Parathyroid adenoma (tissue), 2 donors: ENCODE results near the gene DICER1.

Source experiments
- H2AFZ ChIP-seq: fragments of 300-600 bp; sonication (generic); one replicate; pipeline ENCODE4 v1.7.0; 2017; ENCODE audit warnings: antibody characterized with exemption, mild to moderate bottlenecking
- H3K27ac ChIP-seq: fragments of 300-600 bp; sonication (generic); one replicate; pipeline ENCODE4 v1.7.0; 2017
- H3K27me3 ChIP-seq: fragments of 300-600 bp; sonication (generic); one replicate; pipeline ENCODE4 v1.7.0; 2017; ENCODE audit warnings: low read length; ENCODE audit not compliant: control insufficient read depth, insufficient read depth
- H3K36me3 ChIP-seq: fragments of 300-600 bp; sonication (generic); one replicate; pipeline ENCODE4 v1.7.0; 2017; ENCODE audit warnings: low read length; ENCODE audit not compliant: control insufficient read depth, insufficient read depth
- H3K4me1 ChIP-seq: fragments of 300-600 bp; sonication (generic); one replicate; pipeline ENCODE4 v1.7.0; 2017; ENCODE audit warnings: control low read depth
- H3K4me2 ChIP-seq: fragments of 300-600 bp; sonication (generic); one replicate; pipeline ENCODE4 v1.7.0; 2017; ENCODE audit warnings: low read length
- H3K4me3 ChIP-seq: fragments of 300-600 bp; sonication (generic); one replicate; pipeline ENCODE4 v1.7.0; 2017; ENCODE audit warnings: low read depth, low read length
- H3K79me2 ChIP-seq: fragments of 300-600 bp; sonication (generic); one replicate; pipeline ENCODE4 v1.7.0; 2017; ENCODE audit warnings: control low read depth
- H3K9ac ChIP-seq: fragments of 300-600 bp; sonication (generic); one replicate; pipeline ENCODE4 v1.7.0; 2017; ENCODE audit warnings: mild to moderate bottlenecking
- H3K9me3 ChIP-seq: fragments of 300-600 bp; sonication (generic); one replicate; pipeline ENCODE4 v1.7.0; 2017; ENCODE audit warnings: low read length; ENCODE audit not compliant: control insufficient read depth
- TF ChIP-seq, protein P1 (sequence below): fragments of 300-600 bp; sonication (generic); IDR thresholded peaks from one replicate; pipeline ENCODE4 v1.7.0; 2017; ENCODE audit warnings: antibody characterized with exemption, mild to moderate bottlenecking
- donor health status: primary hyperparathyroidism.

DICER1 gene

DNA sequence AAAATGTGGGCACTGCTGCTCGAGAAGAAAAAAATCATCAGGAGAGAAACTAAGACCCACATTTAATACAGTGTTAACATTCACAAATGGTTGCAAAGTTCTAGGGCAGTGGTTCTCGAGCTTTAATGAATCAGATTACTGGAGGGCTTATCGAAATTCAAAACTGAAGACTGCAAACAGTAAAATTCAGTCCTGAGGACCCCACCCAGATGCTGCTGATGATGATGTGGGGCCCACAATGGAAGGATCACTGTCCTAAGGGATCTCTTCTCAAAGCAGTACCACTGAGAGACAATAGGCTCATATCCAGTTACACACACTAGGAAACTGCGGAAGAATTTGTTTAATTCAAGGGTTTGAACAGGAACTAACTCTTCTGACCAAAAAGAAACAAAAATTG is 31.4 kb downstream of the DICER1 start:
- Histone ChIP-seq H3K27ac (no peak overlapping the region), H2AFZ (no peak overlapping the region), H3K9ac (no peak overlapping the region), H3K4me3 (no peak overlapping the region), H3K36me3 (no peaks in the 10 kb centered on the region), H3K4me1 (peaks cover 7% of the 10 kb centered on the region), H3K79me2 (no peaks in the 10 kb centered on the region), H3K4me2 (no peak overlapping the region), H3K27me3 (no peaks in the 10 kb centered on the region), H3K9me3 (no peaks in the 10 kb centered on the region)
- TF ChIP-seq, protein P1, sequence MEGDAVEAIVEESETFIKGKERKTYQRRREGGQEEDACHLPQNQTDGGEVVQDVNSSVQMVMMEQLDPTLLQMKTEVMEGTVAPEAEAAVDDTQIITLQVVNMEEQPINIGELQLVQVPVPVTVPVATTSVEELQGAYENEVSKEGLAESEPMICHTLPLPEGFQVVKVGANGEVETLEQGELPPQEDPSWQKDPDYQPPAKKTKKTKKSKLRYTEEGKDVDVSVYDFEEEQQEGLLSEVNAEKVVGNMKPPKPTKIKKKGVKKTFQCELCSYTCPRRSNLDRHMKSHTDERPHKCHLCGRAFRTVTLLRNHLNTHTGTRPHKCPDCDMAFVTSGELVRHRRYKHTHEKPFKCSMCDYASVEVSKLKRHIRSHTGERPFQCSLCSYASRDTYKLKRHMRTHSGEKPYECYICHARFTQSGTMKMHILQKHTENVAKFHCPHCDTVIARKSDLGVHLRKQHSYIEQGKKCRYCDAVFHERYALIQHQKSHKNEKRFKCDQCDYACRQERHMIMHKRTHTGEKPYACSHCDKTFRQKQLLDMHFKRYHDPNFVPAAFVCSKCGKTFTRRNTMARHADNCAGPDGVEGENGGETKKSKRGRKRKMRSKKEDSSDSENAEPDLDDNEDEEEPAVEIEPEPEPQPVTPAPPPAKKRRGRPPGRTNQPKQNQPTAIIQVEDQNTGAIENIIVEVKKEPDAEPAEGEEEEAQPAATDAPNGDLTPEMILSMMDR: no peak

DNA sequence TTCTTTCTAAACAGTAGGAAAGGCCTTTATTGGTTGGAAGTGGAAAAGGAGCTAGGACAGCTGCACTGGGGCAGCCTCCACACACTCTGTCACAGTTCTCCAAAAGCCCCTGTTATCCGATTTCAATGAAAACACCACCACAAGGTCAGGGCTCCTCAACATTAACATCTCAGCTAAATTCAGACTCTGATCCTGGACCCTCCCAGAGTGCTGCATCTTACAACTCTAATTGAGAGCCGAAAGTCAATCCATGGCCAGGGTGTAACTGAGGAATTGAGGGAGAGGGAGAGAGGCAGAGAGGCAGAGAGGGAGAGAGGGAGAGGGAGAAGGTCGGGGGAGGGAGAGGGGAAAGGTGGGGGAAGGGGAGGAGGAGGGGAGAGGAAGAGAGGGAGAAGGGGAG is 32.1 kb downstream of the DICER1 start:
- no peaks in the 10 kb centered on the region for H3K27me3 ChIP-seq
- H3K36me3 ChIP-seq: no peaks in the 10 kb centered on the region
- TF ChIP-seq, protein P1: no peak
- no peak overlapping the region for H3K9ac ChIP-seq
- H3K9me3 ChIP-seq: no peaks in the 10 kb centered on the region
- no peak overlapping the region for H3K4me2 ChIP-seq
- no peaks in the 10 kb centered on the region for H3K79me2 ChIP-seq
- H3K27ac ChIP-seq: no peak overlapping the region
- no peak overlapping the region for H3K4me3 ChIP-seq
- H2AFZ ChIP-seq: no peak overlapping the region
- peaks cover 7% of the 10 kb centered on the region for H3K4me1 ChIP-seq

DNA sequence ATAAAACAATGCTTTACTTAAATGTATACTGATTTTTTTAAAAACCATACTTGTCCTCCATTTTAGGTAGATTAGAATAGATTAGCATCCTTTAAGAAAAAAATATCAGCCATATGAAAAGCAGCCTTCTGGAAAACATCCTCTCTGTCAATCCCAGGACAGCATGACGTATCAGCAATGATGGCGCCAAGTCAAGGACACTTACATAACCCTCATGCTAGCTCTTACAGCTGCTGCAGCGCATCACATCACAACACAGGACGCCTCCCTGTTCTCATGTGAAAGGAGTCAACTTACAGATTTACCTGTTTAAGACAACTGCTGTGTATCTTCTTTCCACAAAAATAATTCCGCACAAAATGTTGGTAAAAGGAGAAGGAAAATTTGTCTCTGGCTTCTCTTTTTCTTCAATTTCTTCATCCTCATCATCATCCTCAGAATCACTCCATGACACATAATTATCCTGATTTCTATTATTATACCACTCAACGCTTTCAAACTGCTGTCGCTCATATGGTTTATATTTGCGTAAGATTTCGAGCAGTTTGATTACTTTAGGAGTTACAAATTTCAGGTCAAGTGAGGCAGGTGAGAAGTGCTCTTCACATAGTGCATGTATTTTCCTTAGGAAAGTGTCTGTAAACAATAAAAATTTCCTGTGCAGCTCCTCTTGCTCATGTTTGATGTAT is 33.3 kb downstream of the DICER1 start:
- H3K4me2 ChIP-seq: no peak overlapping the region

DNA sequence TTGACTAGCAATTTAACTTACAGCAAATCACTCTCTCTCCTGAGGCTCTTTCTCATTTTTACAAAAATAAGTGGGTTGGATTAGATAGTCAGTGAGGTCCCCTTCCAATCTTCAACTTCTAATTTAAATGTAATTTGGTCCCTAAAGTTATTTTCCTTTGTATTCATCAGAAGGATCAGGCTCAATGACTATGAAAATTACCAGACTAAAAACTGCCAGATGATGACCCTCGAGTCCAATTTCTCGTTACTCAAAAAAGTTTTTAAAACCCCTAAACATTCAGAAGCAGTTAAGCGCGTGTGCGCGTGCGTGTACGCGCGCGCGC is 34.7 kb downstream of the DICER1 start:
- no peaks in the 10 kb centered on the region for H3K36me3 ChIP-seq

More for the DNA sequence above, 33.3 kb downstream of the DICER1 start:
- no peaks in the 10 kb centered on the region for H3K27me3 ChIP-seq
- H3K4me3 ChIP-seq: no peak overlapping the region
- H3K4me1 ChIP-seq: peaks cover 7% of the 10 kb centered on the region
- no peak overlapping the region for H2AFZ ChIP-seq
- H3K9ac ChIP-seq: no peak overlapping the region
- H3K9me3 ChIP-seq: no peaks in the 10 kb centered on the region
- H3K27ac ChIP-seq: no peak overlapping the region
- TF ChIP-seq, protein P1: no peak
- no peaks in the 10 kb centered on the region for H3K79me2 ChIP-seq
- H3K36me3 ChIP-seq: no peaks in the 10 kb centered on the region

More for the DNA sequence above, 34.7 kb downstream of the DICER1 start:
- Histone ChIP-seq H3K27ac (no peak overlapping the region), H3K4me2 (no peak overlapping the region), H3K9ac (no peak overlapping the region), H3K79me2 (no peaks in the 10 kb centered on the region), H3K4me1 (peaks cover 5% of the 10 kb centered on the region), H3K4me3 (no peak overlapping the region), H3K27me3 (no peaks in the 10 kb centered on the region), H3K9me3 (no peaks in the 10 kb centered on the region), H2AFZ (no peak overlapping the region)
- TF ChIP-seq, protein P1: no peak
